LoVo (cell line): ENCODE data around the gene MTUS2.

Experiments used
- DNase-seq: peaks from one replicate; pipeline ENCODE4 v3.0.0-alpha.2; 2016; ENCODE audit warnings: low spot score

The MTUS2 gene

GRCh38 chr13:29239653-29240525 lies 419.8 kb downstream of the MTUS2 start:
- DNase-seq, result no peak

GRCh38 chr13:29254626-29255370 lies 434.7 kb downstream of the MTUS2 start:
- DNase-seq, result no peak

- DNase-seq, result no peak
These were observed 435.4 kb downstream of the MTUS2 start for GRCh38 chr13:29255567-29255966.

GRCh38 chr13:29260684-29261083 lies 440.5 kb downstream of the MTUS2 start:
- DNase-seq, result no peak

DNA sequence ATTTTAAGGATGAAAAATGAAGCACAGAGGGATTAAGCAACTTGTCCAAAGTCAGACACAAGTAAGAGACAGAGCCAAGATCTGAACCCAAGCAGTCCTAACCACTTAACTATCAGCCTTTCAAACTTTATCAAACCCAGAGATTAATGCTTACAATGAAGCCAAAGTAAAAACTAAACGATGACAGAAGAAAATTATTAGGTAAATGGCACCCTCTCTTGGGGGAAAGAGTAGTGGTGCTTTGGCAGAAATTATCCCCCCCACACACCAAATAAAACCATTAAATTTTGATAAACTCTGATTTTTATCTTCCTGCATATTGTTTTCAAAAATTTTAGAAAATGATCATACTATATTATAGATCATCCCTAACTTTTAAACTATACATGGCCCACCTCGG lies 446.1 kb downstream of the MTUS2 start:
- no peak for DNase-seq

DNA sequence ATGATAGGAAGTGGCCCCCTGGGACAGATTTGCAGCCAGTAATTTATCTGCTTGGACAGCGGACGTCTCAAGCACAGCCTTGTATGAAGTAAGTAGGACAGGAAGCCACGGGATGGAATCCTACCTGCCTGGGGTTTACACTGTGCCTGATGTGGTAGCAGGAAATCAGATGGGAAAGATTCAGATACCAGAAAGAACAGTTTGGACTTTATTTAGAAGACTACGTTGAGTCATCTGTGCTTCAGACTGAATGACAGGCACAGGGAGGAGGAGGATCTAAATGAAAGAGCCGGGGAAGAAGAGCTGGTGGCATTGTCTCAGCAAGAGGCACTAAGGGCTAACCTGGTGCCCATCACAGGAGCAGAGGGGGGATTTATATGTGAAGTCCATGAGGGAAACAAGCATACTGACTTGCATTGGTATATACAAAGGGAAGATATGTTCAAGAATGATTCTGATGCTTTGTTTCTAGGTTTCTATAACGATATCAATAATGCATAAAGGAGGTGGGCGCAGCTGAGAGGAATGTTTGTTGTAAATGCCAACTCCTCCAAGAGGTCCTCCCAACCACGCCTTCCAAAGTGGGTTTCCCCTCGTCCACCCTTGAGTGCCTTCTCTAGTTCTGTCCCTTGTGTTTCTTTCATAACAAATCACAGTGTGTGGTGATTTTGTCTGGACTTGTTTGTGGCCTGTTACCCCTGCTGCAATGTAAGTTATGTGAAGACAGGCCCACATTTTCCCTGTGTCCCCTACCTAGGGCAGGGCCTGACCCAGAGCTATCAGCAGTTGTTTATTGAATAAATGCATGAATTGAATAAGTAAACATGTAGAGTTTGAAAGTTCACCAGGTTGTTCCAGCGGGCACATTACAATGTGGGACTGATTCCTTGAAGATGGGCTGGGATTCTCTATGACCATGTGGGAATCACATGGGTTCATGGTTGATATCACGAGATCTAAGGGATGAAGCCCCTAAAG lies 446.9 kb downstream of the MTUS2 start:
- DNase-seq, result no peak

DNA sequence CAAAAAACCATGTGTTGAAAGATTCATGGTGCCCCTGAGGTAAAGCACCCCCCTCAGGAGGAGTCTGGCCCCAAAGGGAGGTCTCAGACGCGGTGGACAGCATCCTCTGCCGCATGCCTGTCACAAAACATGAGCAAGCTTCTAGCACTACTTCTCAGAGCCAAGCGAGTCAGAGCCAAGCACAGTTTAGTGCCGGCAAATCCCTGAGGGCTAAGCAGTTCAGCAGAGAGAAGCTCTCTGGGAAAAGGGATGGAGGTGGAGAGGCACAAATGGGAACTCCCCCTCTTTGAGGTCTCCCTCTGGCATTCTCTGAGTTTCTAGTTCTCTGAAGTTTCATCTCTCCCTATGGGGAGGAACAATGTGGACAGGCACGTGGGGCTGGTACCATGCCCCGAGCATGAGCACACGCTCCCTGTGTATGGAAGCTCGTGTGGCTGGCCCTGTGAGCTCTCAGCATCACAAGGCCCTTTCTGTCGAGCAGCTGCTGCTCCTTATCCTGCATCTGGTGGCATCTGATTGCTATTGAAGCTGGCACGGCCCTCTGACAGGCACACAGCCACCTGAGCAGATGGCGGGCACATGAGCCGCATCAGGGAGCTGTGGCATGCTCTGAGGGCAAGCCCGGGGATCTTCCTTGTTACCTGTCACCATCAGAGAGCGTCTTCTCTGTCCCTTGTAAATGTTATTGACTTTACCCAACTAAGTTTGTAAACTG lies 450.3 kb downstream of the MTUS2 start:
- DNase-seq, result no peak

- no peak for DNase-seq
These were observed 451.5 kb downstream of the MTUS2 start for GRCh38 chr13:29271606-29272005.

GRCh38 chr13:29279356-29280254 lies 459.5 kb downstream of the MTUS2 start:
- no peak for DNase-seq

DNA sequence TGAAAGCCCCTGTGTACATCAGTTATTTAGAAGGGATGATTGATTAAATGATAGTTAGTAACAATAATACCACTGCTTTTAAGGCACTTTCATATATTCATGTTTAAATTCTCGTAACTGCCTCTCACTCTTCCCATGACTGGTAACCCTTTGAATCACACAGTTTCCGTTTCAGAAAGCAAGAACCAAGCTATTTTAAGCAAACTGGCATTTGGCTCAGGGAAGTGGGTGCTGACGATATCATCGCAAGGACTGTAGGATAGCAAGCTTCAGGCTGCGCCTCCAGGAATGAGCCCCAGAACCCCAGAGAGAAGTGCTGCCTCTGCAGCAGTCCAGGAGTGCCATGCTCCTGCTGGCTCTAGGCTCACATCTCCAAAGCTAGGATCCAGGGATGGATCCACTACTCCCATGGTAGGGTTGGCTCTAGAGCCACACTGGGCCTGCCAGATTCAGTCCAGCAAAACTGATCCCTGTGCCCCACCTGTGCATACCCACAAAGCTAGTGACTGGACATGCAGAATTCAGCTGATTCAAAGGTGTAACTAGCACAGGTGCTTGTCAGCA lies 461.9 kb downstream of the MTUS2 start:
- DNase-seq, result no peak

- no peak for DNase-seq
These were observed 464.6 kb downstream of the MTUS2 start for GRCh38 chr13:29284726-29285125.

GRCh38 chr13:29287237-29287636 lies 467.1 kb downstream of the MTUS2 start:
- no peak for DNase-seq

- no peak for DNase-seq
These were observed 471.9 kb downstream of the MTUS2 start for GRCh38 chr13:29292045-29292444.

GRCh38 chr13:29294821-29295220 lies 474.7 kb downstream of the MTUS2 start:
- no peak for DNase-seq

DNA sequence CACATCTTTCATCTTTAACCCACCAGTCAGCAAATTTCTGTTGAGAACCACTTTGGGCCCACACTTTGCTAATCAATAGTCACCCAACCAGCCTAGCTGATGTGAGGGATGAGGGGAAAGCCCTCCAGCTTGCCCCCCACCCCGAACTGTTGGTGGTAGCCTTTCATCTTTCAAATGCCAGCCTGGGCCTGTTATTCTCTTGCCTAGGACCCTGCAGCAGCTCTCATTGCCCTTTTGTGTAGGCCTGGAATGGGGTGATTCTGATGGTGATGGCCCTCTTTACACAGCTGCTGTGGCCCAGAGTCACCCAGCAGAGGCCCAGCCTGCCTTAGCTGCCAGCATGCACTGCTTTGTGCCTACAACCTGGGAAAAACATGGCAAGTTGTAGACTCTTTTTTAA lies 480.9 kb downstream of the MTUS2 start:
- no peak for DNase-seq

DNA sequence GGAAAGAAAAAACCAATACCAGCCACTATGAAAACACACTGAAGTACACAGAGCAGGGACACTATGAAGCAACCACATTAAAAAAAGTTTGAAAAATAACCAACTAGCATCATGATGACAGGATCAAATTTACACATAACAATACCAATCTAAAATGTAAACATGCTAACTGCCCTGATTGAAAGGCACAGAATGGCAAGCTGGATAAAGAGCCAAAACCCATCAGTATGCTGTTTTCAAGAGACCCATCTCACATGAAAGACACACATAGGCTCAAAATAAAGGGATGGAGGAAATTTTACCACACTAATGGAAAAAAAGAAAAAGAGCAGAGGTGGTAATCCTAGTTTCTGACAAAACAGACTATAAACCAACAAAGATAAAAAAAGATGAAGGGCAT lies 484.0 kb downstream of the MTUS2 start:
- no peak for DNase-seq

DNA sequence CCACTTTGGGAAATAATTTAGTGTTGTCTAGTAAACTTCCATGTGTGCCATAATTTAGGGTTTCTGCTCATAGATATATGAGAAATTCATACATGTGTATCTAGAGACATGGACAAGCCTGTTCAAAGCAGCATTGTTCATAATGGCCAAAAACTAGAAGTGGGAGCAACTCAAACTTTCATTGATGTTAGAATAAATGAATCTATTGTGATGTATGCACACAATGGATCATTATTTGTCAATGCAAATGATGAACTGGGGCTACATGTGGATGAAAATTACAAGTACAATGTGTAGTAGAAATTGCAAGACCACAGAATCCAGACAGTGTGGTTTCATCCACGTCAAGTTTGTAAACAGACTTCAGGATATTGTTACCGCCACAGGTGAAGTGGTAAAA lies 490.7 kb downstream of the MTUS2 start:
- DNase-seq, result no peak

- DNase-seq, result no peak
These were observed 495.7 kb downstream of the MTUS2 start for GRCh38 chr13:29315847-29316246.

GRCh38 chr13:29317828-29318227 lies 497.7 kb downstream of the MTUS2 start:
- DNase-seq, result no peak

DNA sequence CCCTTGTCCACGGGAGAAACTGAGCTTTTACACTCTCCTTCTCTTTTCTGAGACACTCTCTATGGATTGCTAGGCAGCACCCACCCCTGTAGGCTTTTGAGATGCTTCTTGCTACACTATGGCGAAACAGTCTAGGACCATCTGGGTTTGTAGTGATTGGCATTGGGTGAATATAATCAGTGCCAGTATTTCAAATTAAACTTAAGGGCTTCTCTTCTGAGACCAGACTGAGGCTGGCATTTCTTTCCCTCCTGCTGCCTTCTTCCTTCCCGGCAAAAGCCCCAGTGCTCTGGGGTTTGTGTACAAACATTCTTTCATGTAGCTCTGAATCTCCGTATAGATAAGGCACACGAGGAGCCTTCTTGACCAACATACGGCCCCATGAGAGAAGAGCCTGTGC lies 498.6 kb downstream of the MTUS2 start:
- no peak for DNase-seq
